ENCODE data around the gene MYDGF. TPM values are rescaled to one million over a fixed set of nuclear protein-coding genes. Genes with fewer than 3 reads are reported as not detected.

Gene MYDGF
- total and polyA plus RNA-seq, 2 of the 13 experiments (the other 11 are each of a cell fraction or from before 2014, with no cell fraction given), result 116 to 198 TPM

DNA sequence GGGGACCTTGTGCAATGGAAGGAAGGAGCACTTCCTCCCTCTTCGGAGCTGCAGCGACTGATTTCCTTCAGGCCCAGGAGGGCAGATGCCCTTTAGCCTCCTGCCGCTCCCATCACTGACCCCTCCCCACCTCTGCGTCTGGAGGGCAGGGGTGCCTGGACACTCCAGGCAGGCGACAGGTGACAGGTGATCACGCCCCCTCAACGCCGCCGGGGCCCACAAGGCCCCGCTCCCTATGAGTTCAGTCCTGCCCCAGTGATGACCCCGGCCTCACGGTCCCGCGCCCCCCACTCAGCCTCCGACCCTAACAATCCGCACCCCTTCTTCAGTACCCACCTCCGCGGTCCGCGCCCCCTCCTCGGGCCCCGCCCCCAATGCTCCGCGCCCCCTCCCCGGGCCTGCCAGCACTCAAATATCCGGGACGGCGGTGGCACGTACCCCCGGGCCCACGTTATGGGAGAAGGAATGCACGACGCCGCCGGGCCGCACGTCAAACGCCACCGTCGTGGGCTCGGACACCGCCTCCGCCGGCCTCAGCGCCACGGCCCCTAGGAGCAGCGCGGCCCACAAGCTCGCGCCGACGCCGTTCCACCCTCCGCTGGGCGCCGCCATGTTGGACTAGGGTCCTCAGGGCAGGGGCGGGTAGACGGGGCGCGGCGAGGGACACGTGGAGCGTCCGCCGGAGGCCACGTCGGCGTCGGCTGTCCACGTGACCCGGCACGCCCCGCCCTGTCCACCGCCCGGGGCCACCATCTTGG, at the start of gene MYDGF (continued):
- TF ChIP-seq CBX1 (IDR thresholded peaks at IDR 0.05; ENCODE audit: low read depth), result peak; percentile 84
- TF ChIP-seq, protein P1, sequence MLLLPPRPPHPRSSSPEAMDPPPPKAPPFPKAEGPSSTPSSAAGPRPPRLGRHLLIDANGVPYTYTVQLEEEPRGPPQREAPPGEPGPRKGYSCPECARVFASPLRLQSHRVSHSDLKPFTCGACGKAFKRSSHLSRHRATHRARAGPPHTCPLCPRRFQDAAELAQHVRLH (CRISPR knock-in tag; IDR thresholded peaks at IDR 0.05; ENCODE audit: borderline replicate concordance, low read depth), result peak; percentile 48; the same call in 1 of the 2 replicates
- no peak for TF ChIP-seq RBM39 (IDR thresholded peaks at IDR 0.05; ENCODE audit: low read depth, low read length, poor library complexity, severe bottlenecking)
- peak; percentile 85 for TF ChIP-seq GABPB1 (CRISPR knock-in tag; IDR thresholded peaks at IDR 0.05)
- TF ChIP-seq ADNP (CRISPR knock-in tag; IDR thresholded peaks at IDR 0.05), result no peak
- peak; percentile 89 for TF ChIP-seq ZNF138 (CRISPR knock-in tag; IDR thresholded peaks at IDR 0.05; ENCODE audit: low read depth)
- TF ChIP-seq, protein P2, sequence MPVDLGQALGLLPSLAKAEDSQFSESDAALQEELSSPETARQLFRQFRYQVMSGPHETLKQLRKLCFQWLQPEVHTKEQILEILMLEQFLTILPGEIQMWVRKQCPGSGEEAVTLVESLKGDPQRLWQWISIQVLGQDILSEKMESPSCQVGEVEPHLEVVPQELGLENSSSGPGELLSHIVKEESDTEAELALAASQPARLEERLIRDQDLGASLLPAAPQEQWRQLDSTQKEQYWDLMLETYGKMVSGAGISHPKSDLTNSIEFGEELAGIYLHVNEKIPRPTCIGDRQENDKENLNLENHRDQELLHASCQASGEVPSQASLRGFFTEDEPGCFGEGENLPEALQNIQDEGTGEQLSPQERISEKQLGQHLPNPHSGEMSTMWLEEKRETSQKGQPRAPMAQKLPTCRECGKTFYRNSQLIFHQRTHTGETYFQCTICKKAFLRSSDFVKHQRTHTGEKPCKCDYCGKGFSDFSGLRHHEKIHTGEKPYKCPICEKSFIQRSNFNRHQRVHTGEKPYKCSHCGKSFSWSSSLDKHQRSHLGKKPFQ (CRISPR knock-in tag; IDR thresholded peaks at IDR 0.05; ENCODE audit: insufficient replicate concordance), result peak; percentile 83
- peak; percentile 85 for TF ChIP-seq HDAC1 (CRISPR knock-in tag; IDR thresholded peaks at IDR 0.05)
- peak; percentile 69; the same call in 1 of the 2 replicates for TF ChIP-seq DNMT1 (CRISPR knock-in tag; IDR thresholded peaks at IDR 0.05)
- TF ChIP-seq TCF12 (IDR thresholded peaks at IDR 0.05), result no peak
- TF ChIP-seq TCF12 (CRISPR knock-in tag; IDR thresholded peaks at IDR 0.05), result 0 out of 2 replicates have a peak, but pooled peaks have one; percentile 27
- 0 out of 2 replicates have a peak, but pooled peaks have one; percentile 10 for TF ChIP-seq KMT2B (CRISPR knock-in tag; IDR thresholded peaks at IDR 0.05)
- TF ChIP-seq EED (CRISPR knock-in tag; IDR thresholded peaks at IDR 0.05), result 0 out of 2 replicates have a peak, but pooled peaks have one; percentile 24
- TF ChIP-seq TEAD3 (CRISPR knock-in tag; optimal IDR thresholded peaks at IDR 0.05; ENCODE audit: borderline replicate concordance), result peak; percentile 34
- TF ChIP-seq KDM5A (IDR thresholded peaks at IDR 0.05; ENCODE audit: borderline replicate concordance, low read length), result peak; percentile 84
- TF ChIP-seq ZNF232 (CRISPR knock-in tag; IDR thresholded peaks at IDR 0.05; ENCODE audit: borderline replicate concordance), result no peak; the same call in 1 of the 2 replicates
- no peak for TF ChIP-seq ZSCAN22 (CRISPR knock-in tag; IDR thresholded peaks at IDR 0.05)
- no peak; the same call in 1 of the 2 replicates for TF ChIP-seq NKX3-1 (CRISPR knock-in tag; IDR thresholded peaks at IDR 0.05)
- no peak for TF ChIP-seq ZFAT (CRISPR knock-in tag; conservative IDR thresholded peaks at IDR 0.05)
- 0 out of 2 replicates have a peak, but pooled peaks have one; percentile 51 for TF ChIP-seq WIZ (CRISPR knock-in tag; IDR thresholded peaks at IDR 0.05)
- TF ChIP-seq RARA (CRISPR knock-in tag; IDR thresholded peaks at IDR 0.05), result peak; percentile 34; the same call in 1 of the 2 replicates
- TF ChIP-seq, protein P3, sequence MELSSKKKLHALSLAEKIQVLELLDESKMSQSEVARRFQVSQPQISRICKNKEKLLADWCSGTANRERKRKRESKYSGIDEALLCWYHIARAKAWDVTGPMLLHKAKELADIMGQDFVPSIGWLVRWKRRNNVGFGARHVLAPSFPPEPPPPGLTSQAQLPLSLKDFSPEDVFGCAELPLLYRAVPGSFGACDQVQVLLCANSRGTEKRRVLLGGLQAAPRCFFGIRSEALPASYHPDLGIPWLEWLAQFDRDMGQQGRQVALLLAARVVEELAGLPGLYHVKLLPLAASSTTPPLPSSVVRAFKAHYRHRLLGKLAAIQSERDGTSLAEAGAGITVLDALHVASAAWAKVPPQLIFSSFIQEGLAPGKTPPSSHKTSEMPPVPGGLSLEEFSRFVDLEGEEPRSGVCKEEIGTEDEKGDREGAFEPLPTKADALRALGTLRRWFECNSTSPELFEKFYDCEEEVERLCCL (CRISPR knock-in tag; IDR thresholded peaks at IDR 0.05; ENCODE audit: borderline replicate concordance), result peak; percentile 73; the same call in 1 of the 2 replicates
- TF ChIP-seq ZNF263 (CRISPR knock-in tag; IDR thresholded peaks at IDR 0.05), result peak; percentile 73
- peak; percentile 69; the same call in 1 of the 2 replicates for TF ChIP-seq KAT8 (CRISPR knock-in tag; IDR thresholded peaks at IDR 0.05)
- TF ChIP-seq ZNF766 (CRISPR knock-in tag; IDR thresholded peaks at IDR 0.05; ENCODE audit: borderline replicate concordance), result no peak
- TF ChIP-seq, protein P4, sequence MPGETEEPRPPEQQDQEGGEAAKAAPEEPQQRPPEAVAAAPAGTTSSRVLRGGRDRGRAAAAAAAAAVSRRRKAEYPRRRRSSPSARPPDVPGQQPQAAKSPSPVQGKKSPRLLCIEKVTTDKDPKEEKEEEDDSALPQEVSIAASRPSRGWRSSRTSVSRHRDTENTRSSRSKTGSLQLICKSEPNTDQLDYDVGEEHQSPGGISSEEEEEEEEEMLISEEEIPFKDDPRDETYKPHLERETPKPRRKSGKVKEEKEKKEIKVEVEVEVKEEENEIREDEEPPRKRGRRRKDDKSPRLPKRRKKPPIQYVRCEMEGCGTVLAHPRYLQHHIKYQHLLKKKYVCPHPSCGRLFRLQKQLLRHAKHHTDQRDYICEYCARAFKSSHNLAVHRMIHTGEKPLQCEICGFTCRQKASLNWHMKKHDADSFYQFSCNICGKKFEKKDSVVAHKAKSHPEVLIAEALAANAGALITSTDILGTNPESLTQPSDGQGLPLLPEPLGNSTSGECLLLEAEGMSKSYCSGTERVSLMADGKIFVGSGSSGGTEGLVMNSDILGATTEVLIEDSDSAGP (CRISPR knock-in tag; IDR thresholded peaks at IDR 0.05; ENCODE audit: borderline replicate concordance), result no peak

Measured in HepG2 (cell line).